Natural killer cell (primary cell): Measurements from ENCODE around the gene PLEKHF1. TPM values are rescaled to one million over a fixed set of nuclear protein-coding genes. Genes with fewer than 3 reads are reported as not detected.

Experiments used
- ATAC-seq, 3 donors: fragments of 150-1000 bp in 2 of 3; fragments of 200-7000 bp in 1 of 3; cut with Tn5 transposase; 1 replicate in 1 of 3; 2 replicates in 2 of 3; pipeline ENCODE4 v1.10.0; 2021; ENCODE audit warnings: mild to moderate bottlenecking in 2 of 3, moderate library complexity in 2 of 3
- DNase-seq, 2 donors: peaks; one replicate each; pipeline versions ENCODE4 v3.0.0 to v3.0.0-alpha.2; 2013 to 2021; ENCODE audit warnings: mixed read lengths in 1 of 2
- H3K27ac ChIP-seq: one replicate; pipeline ENCODE4 v1.5.1; 2013; ENCODE audit warnings: mild to moderate bottlenecking, low read length
- H3K27me3 ChIP-seq: one replicate; pipeline ENCODE4 v1.6.1; 2013; ENCODE audit warnings: low read length; ENCODE audit not compliant: control insufficient read depth, insufficient read depth
- H3K36me3 ChIP-seq: one replicate; pipeline ENCODE4 v1.6.1; 2013; ENCODE audit warnings: low read length; ENCODE audit not compliant: control insufficient read depth, insufficient read depth
- H3K4me1 ChIP-seq: one replicate; pipeline ENCODE4 v1.6.1; 2013; ENCODE audit warnings: low read length; ENCODE audit not compliant: control insufficient read depth, insufficient read depth
- H3K4me3 ChIP-seq: one replicate; pipeline ENCODE4 v1.5.1; 2013; ENCODE audit warnings: low read length
- H3K9me3 ChIP-seq: one replicate; pipeline ENCODE4 v1.6.1; 2013; ENCODE audit warnings: low read length; ENCODE audit not compliant: control insufficient read depth, insufficient read depth
- H3K27ac Mint-ChIP-seq, 2 donors: one replicate each; pipeline ENCODE4 v1.8.0; 2022; ENCODE audit warnings: mild to moderate bottlenecking in 2 of 2, mixed read lengths in 2 of 2, moderate library complexity in 1 of 2
- H3K27me3 Mint-ChIP-seq, 2 donors: one replicate each; pipeline ENCODE4 v1.8.0; 2022; ENCODE audit warnings: low read depth in 2 of 2, mixed read lengths in 2 of 2
- H3K36me3 Mint-ChIP-seq: one replicate; pipeline ENCODE4 v1.8.0; 2022; ENCODE audit warnings: mixed read lengths
- H3K4me1 Mint-ChIP-seq, 2 donors: one replicate each; pipeline ENCODE4 v1.8.0; 2022; ENCODE audit warnings: mixed read lengths in 2 of 2
- H3K4me3 Mint-ChIP-seq: one replicate; pipeline ENCODE4 v1.8.0; 2022; ENCODE audit warnings: mild to moderate bottlenecking, moderate library complexity, mixed read lengths
- H3K9me3 Mint-ChIP-seq, 2 donors: one replicate each; pipeline ENCODE4 v1.8.0; 2022; ENCODE audit warnings: mixed read lengths in 2 of 2
- CTCF ChIP-seq: fragments of 200-600 bp; IDR thresholded peaks from one replicate; pipeline ENCODE4 v1.8.0; 2022; ENCODE audit warnings: antibody characterized with exemption
- WGBS: methylation state at CpG from one replicate; pipeline ENCODE4 v1.1.7; 2013; ENCODE audit warnings: missing lambda C conversion rate; ENCODE audit not compliant: insufficient coverage; 5-methylcytosine and 5-hydroxymethylcytosine counted together
- intact Hi-C: fragments of 100-400 bp; cut with micrococcal nuclease; formaldehyde crosslinking; loops from one replicate; pipeline ENCODE4 v1.14.2; 2022
- total RNA-seq, 4 donors: library from RNA; stranded (reverse); fragments of 120-200 nt in 1 of 4; gene quantifications; one replicate each; pipeline versions ENCODE4 v1.2.3 to v1.2.4, GENCODE V29; 2013 to 2022

Gene PLEKHF1
- total RNA-seq, 3 donors from 2014 or later (not counting 1 experiment from before 2014, with no cell fraction given) = 53.0 to 81.8 (median 53.8) TPM

GRCh38 chr19:29617366-29618266 lies 47.6 kb upstream of the PLEKHF1 start:
- Mint-ChIP-seq H3K27ac (no peak overlapping the region), H3K27me3 (no peaks in the 10 kb centered on the region), H3K4me3 (no peak overlapping the region), H3K36me3 (peaks cover 11% of the 10 kb centered on the region), H3K4me1 (peaks cover 30 to 43% of the 10 kb centered on the region in 2 donors), H3K9me3 (no peaks in the 10 kb centered on the region)
- Histone ChIP-seq H3K27me3 (no peaks in the 10 kb centered on the region), H3K27ac (no peak overlapping the region), H3K36me3 (peaks cover 36% of the 10 kb centered on the region), H3K4me1 (peaks cover 26% of the 10 kb centered on the region), H3K9me3 (no peaks in the 10 kb centered on the region), H3K4me3 (no peak overlapping the region)
- DNase-seq = no peak
- TF ChIP-seq CTCF = no peak
- ATAC-seq = no peak
- intact Hi-C loops = loop anchor here (10.0 kb wide), 1 partner anchor 257 kb away; no protein-coding TSS in a partner anchor
- 93% methylated on average over 16 of the region's 16 CpGs for WGBS

GRCh38 chr19:29618434-29618833 lies 46.8 kb upstream of the PLEKHF1 start:
- intact Hi-C loops = loop anchor here (10.0 kb wide), 1 partner anchor 256 kb away; no protein-coding TSS in a partner anchor
- ATAC-seq = no peak

GRCh38 chr19:29618871-29619270 lies 46.4 kb upstream of the PLEKHF1 start:
- Mint-ChIP-seq H3K9me3 (no peaks in the 10 kb centered on the region), H3K4me3 (no peak overlapping the region), H3K27ac (no peak overlapping the region), H3K36me3 (peaks cover 11% of the 10 kb centered on the region), H3K27me3 (no peaks in the 10 kb centered on the region), H3K4me1 (peaks cover 38 to 50% of the 10 kb centered on the region in 2 donors)
- peaks cover 39% of the 10 kb centered on the region for H3K4me1 ChIP-seq
- intact Hi-C loops = loop anchor here (10.0 kb wide), 1 partner anchor 256 kb away; no protein-coding TSS in a partner anchor
- no peaks in the 10 kb centered on the region for H3K27me3 ChIP-seq
- 90% methylated on average over 7 of the region's 7 CpGs for WGBS
- DNase-seq (no peak), ATAC-seq (no peak)
- peaks cover 23% of the 10 kb centered on the region for H3K36me3 ChIP-seq
- H3K4me3 ChIP-seq = no peak overlapping the region
- no peak overlapping the region for H3K27ac ChIP-seq
- no peaks in the 10 kb centered on the region for H3K9me3 ChIP-seq
- no peak for TF ChIP-seq CTCF

More at GRCh38 chr19:29618434-29618833, 46.8 kb upstream of the PLEKHF1 start:
- Mint-ChIP-seq H3K4me3 (no peak overlapping the region), H3K27ac (no peak overlapping the region), H3K36me3 (peaks cover 11% of the 10 kb centered on the region), H3K4me1 (peaks cover 34 to 46% of the 10 kb centered on the region in 2 donors), H3K27me3 (no peaks in the 10 kb centered on the region), H3K9me3 (no peaks in the 10 kb centered on the region)
- Histone ChIP-seq H3K4me1 (peaks cover 34% of the 10 kb centered on the region), H3K9me3 (no peaks in the 10 kb centered on the region), H3K27me3 (no peaks in the 10 kb centered on the region), H3K27ac (no peak overlapping the region), H3K36me3 (peaks cover 28% of the 10 kb centered on the region), H3K4me3 (no peak overlapping the region)
- 77% methylated on average over 7 of the region's 7 CpGs for WGBS
- DNase-seq = no peak
- no peak for TF ChIP-seq CTCF
